UCSD-AML1 (cell line): ENCODE results near the gene GANAB.
A peak's percentile ranks its signal among the peaks of the same experiment; 100 is the strongest.
"Not testable (repeated sequence)": the region's sequence is repeated elsewhere in the genome, so short reads cannot be mapped to it uniquely, and the experiment has no call there.

Experiments
- DNase-seq: peaks from one replicate; lab custom pipeline; 2025; ENCODE audit not compliant: unreplicated experiment; lab: John Stamatoyannopoulos, UW

The GANAB gene

DNA sequence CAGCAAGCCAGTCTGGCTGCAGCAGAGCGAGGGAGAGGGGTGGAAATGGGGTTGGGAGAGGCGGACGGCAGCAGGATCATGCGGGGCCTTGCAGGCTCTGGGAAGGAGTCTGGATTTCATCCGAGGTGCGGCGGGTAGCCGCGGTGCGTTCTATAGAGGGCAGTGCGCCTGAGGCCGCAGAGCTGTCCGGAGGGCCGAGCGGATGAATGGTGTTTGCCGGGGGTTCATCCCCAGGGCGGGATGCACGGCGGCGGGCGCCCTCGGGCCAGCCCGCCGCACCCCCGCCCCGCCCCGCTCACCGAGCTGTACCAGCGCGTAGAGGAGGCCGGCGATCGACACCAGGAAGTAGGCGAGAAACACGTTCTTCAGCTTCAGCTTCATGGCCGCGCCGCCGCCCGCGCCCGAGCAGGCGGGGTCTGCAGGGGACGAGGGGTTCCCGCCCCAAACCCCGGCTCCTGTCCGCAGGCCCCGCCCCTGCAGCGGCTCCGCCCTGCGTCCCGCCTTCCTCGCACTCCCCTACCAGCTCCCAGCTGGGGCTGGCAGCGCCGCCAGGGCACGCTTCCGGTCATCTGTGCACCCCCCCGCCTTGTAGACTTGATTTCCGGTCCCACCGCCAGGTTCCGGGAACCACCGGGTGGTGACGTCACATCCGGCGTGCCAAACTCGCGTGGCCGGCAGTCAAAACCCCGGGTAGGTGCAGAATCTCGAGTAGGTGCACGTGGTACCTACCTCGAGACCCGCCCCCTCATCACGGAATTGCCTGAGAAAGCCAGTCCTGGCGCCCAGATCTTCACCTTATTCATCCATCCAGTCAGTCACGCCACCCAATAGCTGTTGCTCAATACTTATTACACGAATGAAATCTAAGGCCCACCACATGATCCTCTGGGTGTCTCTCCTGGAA lies 24.6 kb downstream of the GANAB start, which contains the start of gene B3GAT3:
TSS of gene B3GAT3 (minus strand) at position 420 of the 904 bp plus-strand sequence. CDS start at position 381, 39 bp downstream.
- peak; percentile 98 for DNase-seq

GRCh38 chr11:62621027-62621566 lies 25.3 kb downstream of the GANAB start:
- DNase-seq, result no peak

DNA sequence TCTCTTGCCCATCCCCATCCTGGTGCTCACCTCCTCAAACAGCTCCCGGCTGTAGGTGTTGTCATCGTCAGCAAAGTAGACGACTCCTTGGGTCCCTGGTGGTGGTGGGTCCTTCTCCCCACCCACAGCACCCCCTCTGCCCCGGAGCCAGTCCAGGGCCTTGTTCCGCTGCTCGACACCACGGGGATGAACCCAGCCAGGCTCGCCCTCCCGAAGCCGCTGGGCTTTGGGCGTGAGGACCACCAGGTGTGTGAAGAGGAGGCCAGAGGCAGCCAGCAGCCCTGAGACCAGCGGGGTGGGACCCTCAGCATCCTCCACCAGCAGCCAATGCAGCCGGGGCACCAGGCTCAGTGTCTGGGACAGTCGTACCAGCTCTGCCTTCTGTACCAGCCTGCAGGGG lies 29.5 kb downstream of the GANAB start:
- not testable (repeated sequence) for DNase-seq

DNA sequence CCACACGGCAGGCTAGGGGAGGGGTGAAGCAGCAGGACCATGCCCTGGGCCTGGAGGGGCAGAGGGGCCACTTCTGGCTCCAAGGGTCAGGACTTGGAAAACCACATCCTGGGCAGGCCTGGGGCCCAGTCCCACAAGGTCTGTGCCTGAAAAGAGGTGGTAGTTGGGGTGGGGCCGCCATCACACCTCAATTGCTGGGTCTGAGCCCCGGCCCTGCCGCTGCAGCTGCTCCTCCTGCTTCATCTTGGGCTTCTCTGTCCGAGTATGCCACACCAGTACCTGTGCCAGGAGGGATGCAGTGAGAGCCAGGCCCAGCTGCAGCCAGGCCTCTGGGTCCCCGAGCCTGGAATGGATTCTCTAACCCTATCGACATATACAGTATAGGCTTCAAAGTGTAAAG lies 30.9 kb downstream of the GANAB start:
- no peak for DNase-seq

DNA sequence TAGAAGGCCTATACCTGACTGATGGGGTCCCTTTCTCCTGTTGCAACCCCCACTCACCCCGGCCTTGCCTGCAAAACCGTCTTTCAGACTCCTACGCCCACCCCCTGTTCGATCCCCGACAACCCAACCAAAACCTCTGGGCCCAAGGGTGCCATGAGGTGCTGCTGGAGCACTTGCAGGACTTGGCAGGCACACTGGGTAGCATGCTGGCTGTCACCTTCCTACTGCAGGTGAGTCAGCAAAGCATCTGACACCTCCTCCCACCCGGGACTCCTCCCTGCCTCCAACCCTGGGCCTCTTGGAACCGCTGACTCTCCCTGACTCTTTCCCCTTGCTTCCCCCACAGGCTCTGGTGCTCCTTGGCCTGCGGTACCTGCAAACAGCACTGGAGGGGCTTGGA lies 32.1 kb downstream of the GANAB start:
- no peak for DNase-seq

DNA sequence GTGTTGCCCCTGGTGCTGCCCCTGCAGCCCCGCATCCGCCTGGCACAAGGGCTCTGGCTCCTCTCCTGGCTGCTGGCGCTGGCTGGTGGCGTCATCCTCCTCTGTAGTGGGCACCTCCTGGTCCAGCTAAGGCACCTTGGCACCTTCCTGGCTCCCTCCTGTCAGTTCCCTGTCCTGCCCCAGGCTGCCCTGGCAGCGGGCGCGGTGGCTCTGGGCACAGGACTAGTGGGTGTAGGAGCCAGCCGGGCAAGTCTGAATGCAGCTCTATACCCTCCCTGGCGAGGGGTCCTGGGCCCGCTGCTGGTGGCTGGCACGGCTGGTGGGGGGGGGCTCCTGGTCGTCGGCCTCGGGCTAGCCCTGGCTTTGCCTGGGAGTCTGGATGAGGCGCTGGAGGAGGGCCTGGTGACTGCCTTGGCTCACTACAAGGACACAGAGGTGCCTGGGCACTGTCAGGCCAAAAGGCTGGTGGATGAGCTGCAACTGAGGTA lies 33.1 kb downstream of the GANAB start:
- no peak for DNase-seq

DNA sequence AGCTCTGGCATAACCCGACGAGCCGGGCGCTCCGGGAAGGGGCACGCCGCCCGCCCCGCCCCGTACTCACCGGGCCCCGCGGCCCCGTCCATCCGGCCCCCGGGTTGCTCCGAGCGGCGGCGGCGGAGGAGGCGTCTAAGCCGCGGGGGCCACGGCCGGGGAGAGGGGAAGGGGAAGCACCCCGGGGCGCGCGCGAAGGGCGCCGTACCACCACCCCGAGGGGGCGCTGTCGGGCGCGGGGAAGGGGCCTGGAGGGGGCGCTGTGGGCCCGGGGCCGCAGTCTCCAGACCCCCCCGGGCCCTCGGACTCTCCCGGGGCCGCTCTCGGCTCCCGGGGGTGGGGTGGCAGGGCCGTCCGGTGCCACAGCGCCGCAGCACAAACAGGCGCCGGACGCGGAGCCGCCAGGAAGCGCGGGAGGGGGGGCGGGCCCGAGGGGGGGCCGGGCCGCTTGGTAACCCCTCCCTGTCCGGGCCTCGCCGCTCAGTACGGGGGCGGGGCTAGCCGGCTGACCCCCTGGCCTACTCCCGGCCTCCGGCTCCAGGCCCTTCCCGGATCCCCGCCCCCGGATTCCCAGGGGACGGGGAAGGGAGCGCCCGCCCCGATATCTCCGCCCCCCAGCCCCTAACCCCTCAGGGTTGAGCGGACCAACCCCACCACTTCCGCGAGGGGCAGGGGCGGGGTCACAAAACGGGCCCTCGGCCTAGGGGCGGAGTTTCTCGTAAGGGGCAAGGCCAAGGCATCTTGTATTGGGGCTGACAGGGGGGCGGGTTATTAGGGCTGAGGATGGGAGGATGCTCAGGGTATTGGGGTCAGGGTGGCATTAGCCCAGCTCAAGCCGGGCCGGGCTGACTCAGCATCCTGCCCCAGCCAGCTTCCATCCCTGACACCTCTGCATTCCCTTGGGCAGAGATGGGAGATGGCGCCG lies 33.8 kb downstream of the GANAB start, which contains the start of the genes EML3 and ROM1:
TSS of gene EML3 (minus strand) at position 410 of the 925 bp plus-strand sequence. CDS start at position 92, 318 bp downstream.
TSS of gene ROM1 (plus strand) at position 892 of the 925 bp plus-strand sequence. CDS start at position 917, 25 bp downstream.
- DNase-seq, result peak; percentile 95

- peak; percentile 63 for DNase-seq
These were observed 34.6 kb downstream of the GANAB start for GRCh38 chr11:62611705-62612365.

- DNase-seq, result no peak
These were observed 35.4 kb downstream of the GANAB start for GRCh38 chr11:62610814-62611704.

GRCh38 chr11:62610403-62610802 lies 36.0 kb downstream of the GANAB start:
- DNase-seq, result no peak

- DNase-seq, result no peak
These were observed 37.6 kb downstream of the GANAB start for GRCh38 chr11:62608776-62609175.

- DNase-seq, result no peak
These were observed 38.7 kb downstream of the GANAB start for GRCh38 chr11:62607714-62608113.

- no peak for DNase-seq
These were observed 40.5 kb downstream of the GANAB start for GRCh38 chr11:62605902-62606301.

GRCh38 chr11:62605467-62605866 lies 40.9 kb downstream of the GANAB start:
- no peak for DNase-seq

DNA sequence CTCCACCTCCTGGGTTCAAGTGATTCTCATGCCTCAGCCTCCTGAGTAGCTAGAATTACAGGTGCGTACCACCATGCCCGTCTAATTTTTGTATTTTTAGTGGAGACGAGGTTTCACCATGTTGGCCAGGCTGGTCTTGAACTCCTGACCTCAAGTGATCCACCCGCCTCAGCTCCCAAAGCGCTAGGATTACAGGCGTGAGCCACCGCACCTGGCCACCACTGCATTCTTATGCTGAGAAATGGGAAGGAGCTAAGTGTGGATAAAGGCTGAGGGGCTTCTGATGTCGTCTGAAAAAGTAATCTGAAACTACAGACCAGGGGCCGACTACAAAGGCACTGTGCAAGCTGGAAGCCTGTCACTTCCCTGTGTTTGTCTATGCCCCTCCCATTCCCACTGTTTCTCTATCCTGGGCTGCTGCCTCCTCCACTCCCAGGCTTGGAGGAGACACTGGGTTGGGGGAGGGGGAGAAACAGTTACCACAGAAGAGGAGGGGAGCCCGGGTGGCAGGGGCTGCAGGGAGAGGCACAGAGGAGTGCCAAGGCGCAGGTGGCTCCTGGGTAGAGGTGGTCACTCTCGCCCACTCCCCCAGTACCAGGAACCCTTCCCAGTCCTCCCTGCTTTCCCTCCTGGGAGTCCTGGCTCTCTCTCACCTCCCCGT lies 41.8 kb downstream of the GANAB start:
- no peak for DNase-seq

DNA sequence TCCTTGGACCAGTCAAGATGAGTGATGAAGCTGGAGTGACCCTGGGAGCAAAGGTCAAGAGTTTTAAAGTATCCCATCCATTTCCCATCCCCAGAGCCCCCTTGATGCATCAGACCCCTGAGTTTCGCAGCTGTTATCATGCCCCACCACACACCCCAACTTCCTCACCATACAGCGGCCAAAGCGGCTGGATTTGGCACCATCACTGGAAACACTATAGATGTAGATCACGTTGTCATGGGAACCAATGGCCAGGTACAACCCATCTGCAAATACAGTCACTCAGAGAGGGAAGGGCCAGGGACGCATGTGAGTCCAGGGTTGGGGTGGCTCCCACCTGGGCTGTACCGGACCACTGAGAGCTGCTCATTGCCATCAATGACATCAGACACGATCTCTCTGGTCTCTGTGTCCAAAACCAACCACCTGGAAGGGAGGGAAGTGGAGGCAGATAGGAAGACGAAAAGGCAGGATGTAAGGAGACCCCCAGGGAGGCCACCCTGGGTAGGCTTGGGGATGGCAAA lies 42.6 kb downstream of the GANAB start:
- DNase-seq, result no peak

DNA sequence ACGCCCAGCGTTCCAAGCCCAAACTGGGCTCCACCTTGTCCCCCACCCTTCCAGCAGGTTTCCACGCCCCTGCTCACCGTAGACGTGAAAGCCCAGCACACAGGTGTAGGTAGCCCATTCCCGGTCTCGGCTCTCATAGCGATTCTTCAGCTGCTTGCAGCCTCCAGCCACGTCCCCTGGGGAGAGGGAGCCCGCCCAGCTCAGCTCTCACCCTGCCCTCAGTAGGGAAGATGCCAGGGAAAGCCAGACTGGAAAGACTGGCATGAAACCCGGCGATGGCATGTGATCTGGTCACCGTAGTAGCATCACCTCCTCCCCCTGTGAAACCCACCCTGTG lies 43.4 kb downstream of the GANAB start:
- DNase-seq, result no peak

- DNase-seq, result no peak
These were observed 44.0 kb downstream of the GANAB start for GRCh38 chr11:62602141-62603071.
